ENCODE measurements around the gene APOL4.
"Not testable (repeated sequence)": the region's sequence is repeated elsewhere in the genome, so short reads cannot be mapped to it uniquely, and the experiment has no call there.

APOL4 gene

GRCh38 chr22:36180928-36181327 is 20.7 kb downstream of the APOL4 start:
- DNase-seq = no peak

- peak; percentile 1 for DNase-seq
Measured at GRCh38 chr22:36180038-36180880, 21.4 kb downstream of the APOL4 start.

GRCh38 chr22:36177160-36177559 is 24.4 kb downstream of the APOL4 start:
- DNase-seq = no peak

GRCh38 chr22:36175892-36176291 is 25.7 kb downstream of the APOL4 start:
- no peak for DNase-seq

- no peak for DNase-seq
Measured at GRCh38 chr22:36171941-36172340, 29.7 kb downstream of the APOL4 start.

- no peak for DNase-seq
Measured at GRCh38 chr22:36166518-36167220, 34.9 kb downstream of the APOL4 start.

GRCh38 chr22:36166086-36166485 is 35.5 kb downstream of the APOL4 start:
- DNase-seq = no peak

GRCh38 chr22:36165141-36165540 is 36.5 kb downstream of the APOL4 start:
- no peak for DNase-seq

GRCh38 chr22:36164621-36165020 is 37.0 kb downstream of the APOL4 start:
- DNase-seq = no peak

- DNase-seq = no peak
Measured at GRCh38 chr22:36163497-36163896, 38.1 kb downstream of the APOL4 start.

- DNase-seq = no peak
Measured at GRCh38 chr22:36162127-36163034, 39.2 kb downstream of the APOL4 start.

- DNase-seq = not testable (repeated sequence)
Measured at GRCh38 chr22:36161793-36162126, 39.8 kb downstream of the APOL4 start.

GRCh38 chr22:36160499-36160942 is 41.1 kb downstream of the APOL4 start, which contains the start of gene APOL3:
Gene APOL3 (minus strand): TSS chr22:36160755. CDS start chr22:36149055, 11,700 bp downstream.
- DNase-seq = no peak

GRCh38 chr22:36156515-36157419 is 44.8 kb downstream of the APOL4 start:
- DNase-seq = no peak

GRCh38 chr22:36156119-36156514 is 45.5 kb downstream of the APOL4 start:
- no peak for DNase-seq

- no peak for DNase-seq
Measured at GRCh38 chr22:36155702-36156101, 45.9 kb downstream of the APOL4 start.

- DNase-seq = no peak
Measured at GRCh38 chr22:36154423-36154945, 47.1 kb downstream of the APOL4 start.

- DNase-seq = no peak
Measured at GRCh38 chr22:36153501-36154422, 47.8 kb downstream of the APOL4 start.

- not testable (repeated sequence) for DNase-seq
Measured at GRCh38 chr22:36152821-36153220, 48.8 kb downstream of the APOL4 start.

- no peak for DNase-seq
Measured at GRCh38 chr22:36152088-36152487, 49.5 kb downstream of the APOL4 start.

Data from NCI-H748 treated with DMSO at 0.1 percent for 48 hours (cell line).